ENCODE data around the gene TGFBR2.

Gene TGFBR2

GRCh38 chr3:30742796-30743619 is 136.6 kb downstream of the TGFBR2 start:
- no peak for TF ChIP-seq FOXP2 (optimal IDR thresholded peaks at IDR 0.05; ENCODE audit: control extremely low read depth, extremely low read length, insufficient read depth)
- TF ChIP-seq POLR2AphosphoS5 (IDR thresholded peaks at IDR 0.05; ENCODE audit: borderline replicate concordance, low read depth, low read length), result no peak
- TF ChIP-seq EZH2 (IDR thresholded peaks at IDR 0.05), result no peak
- Histone ChIP-seq H3K9me3 (ENCODE audit: low read depth, low read length) (no peaks in the 10 kb centered on the region), H3K27ac (no peak overlapping the region), H3K9ac (ENCODE audit: insufficient read length) (no peak overlapping the region), H3K36me3 (ENCODE audit: insufficient read depth, low read length) (no peaks in the 10 kb centered on the region), H3K4me3 (no peak overlapping the region)
- no peak for DNase-seq (ENCODE audit: low read depth, low spot score)

All from SK-N-MC (cell line).